SK-N-MC (cell line): Measurements from ENCODE around the gene ANO6.

ENCODE experiments used
- DNase-seq: peaks from one replicate; pipeline ENCODE4 v3.0.0-alpha.2; 2011; ENCODE audit warnings: low read depth, low spot score
- H3K27ac ChIP-seq: fragments of 200-600 bp; sonication (generic); 2 replicates; pipeline ENCODE4 v1.5.1; 2016; ENCODE audit warnings: mixed run types
- H3K36me3 ChIP-seq: fragments of 200-600 bp; sonication (generic); 2 replicates; pipeline ENCODE4 v1.6.1; 2017; ENCODE audit warnings: antibody characterized with exemption, low read length, mixed read lengths; ENCODE audit not compliant: insufficient read depth
- H3K4me3 ChIP-seq: fragments of 200-600 bp; sonication (generic); 2 replicates; pipeline ENCODE4 v1.5.1; 2016
- H3K9ac ChIP-seq: fragments of 200-600 bp; sonication (generic); 2 replicates; pipeline ENCODE4 v1.8.0; 2017; ENCODE audit warnings: mixed run types, mixed read lengths; ENCODE audit not compliant: insufficient read length
- H3K9me3 ChIP-seq: fragments of 200-600 bp; sonication (generic); 2 replicates; pipeline ENCODE4 v1.6.1; 2017; ENCODE audit warnings: low read depth, mild to moderate bottlenecking, antibody characterized with exemption, low read length, moderate library complexity, mixed read lengths
- EZH2 ChIP-seq: fragments of 200-600 bp; sonication (generic); IDR thresholded peaks from one replicate; pipeline ENCODE4 v1.6.1; 2017; ENCODE audit warnings: antibody characterized with exemption
- FOXP2 ChIP-seq: optimal IDR thresholded peaks from 2 replicates; pipeline ENCODE3; 2011; ENCODE audit warnings: mild to moderate bottlenecking, moderate library complexity; ENCODE audit not compliant: insufficient read depth; ENCODE audit errors: extremely low read length, control extremely low read depth
- POLR2AphosphoS5 ChIP-seq: IDR thresholded peaks from 2 replicates; pipeline ENCODE4 v1.6.1; 2012; ENCODE audit warnings: mild to moderate bottlenecking, low read depth, low read length, borderline replicate concordance

The ANO6 gene

GRCh38 chr12:45278447-45278846 lies 62.6 kb downstream of the ANO6 start:
- TF ChIP-seq FOXP2: no peak
- no peak for TF ChIP-seq EZH2
- TF ChIP-seq POLR2AphosphoS5: no peak
- H3K4me3 ChIP-seq: no peak overlapping the region
- H3K36me3 ChIP-seq: peaks cover 7% of the 10 kb centered on the region; the same call in 1 of the 2 replicates
- no peaks in the 10 kb centered on the region for H3K9me3 ChIP-seq
- no peak overlapping the region for H3K27ac ChIP-seq
- H3K9ac ChIP-seq: no peak overlapping the region
- no peak for DNase-seq

- no peak overlapping the region for H3K4me3 ChIP-seq
- DNase-seq: no peak
- H3K27ac ChIP-seq: no peak overlapping the region
- H3K36me3 ChIP-seq: peaks cover 7% of the 10 kb centered on the region; the same call in 1 of the 2 replicates
- H3K9me3 ChIP-seq: no peaks in the 10 kb centered on the region
- no peak overlapping the region for H3K9ac ChIP-seq
- TF ChIP-seq EZH2 (no peak), FOXP2 (no peak), POLR2AphosphoS5 (no peak)
Observed at GRCh38 chr12:45279931-45280830, 64.3 kb downstream of the ANO6 start.

DNA sequence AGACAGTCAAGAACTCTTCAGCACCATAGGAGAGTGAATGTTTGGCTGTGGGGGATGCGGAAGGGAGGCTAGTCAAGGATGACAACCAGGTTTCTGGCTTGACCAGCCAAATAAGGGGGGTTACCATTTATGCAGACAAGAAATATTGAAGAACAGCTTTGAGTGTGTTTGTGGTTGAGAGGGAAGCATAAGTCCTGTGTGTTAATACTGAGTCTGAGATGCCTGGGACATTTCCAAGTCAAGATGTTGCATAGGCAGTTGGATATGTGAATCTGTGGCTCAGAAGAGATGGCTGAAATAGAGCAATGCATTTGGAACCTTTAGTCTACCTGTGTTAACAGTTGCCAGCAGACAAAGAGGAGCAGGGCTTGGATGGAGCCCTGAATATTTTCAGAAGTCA lies 66.1 kb downstream of the ANO6 start:
- DNase-seq: no peak
- Histone ChIP-seq H3K9ac (no peak overlapping the region), H3K9me3 (no peaks in the 10 kb centered on the region), H3K4me3 (no peak overlapping the region), H3K27ac (no peak overlapping the region), H3K36me3 (peaks cover 7% of the 10 kb centered on the region; the same call in 1 of the 2 replicates)
- TF ChIP-seq FOXP2 (no peak), POLR2AphosphoS5 (no peak), EZH2 (no peak)

- Histone ChIP-seq H3K4me3 (no peak overlapping the region), H3K27ac (no peak overlapping the region), H3K9me3 (no peaks in the 10 kb centered on the region), H3K9ac (no peak overlapping the region), H3K36me3 (peaks cover 7% of the 10 kb centered on the region; the same call in 1 of the 2 replicates)
- DNase-seq: no peak
- TF ChIP-seq POLR2AphosphoS5 (no peak), FOXP2 (no peak)
Observed at GRCh38 chr12:45282411-45282810, 66.5 kb downstream of the ANO6 start.

- Histone ChIP-seq H3K9me3 (no peaks in the 10 kb centered on the region), H3K4me3 (no peak overlapping the region), H3K27ac (no peak overlapping the region), H3K9ac (no peak overlapping the region), H3K36me3 (peaks cover 7% of the 10 kb centered on the region; the same call in 1 of the 2 replicates)
- TF ChIP-seq EZH2 (no peak), POLR2AphosphoS5 (no peak), FOXP2 (no peak)
- DNase-seq: no peak
Observed at GRCh38 chr12:45284096-45284901, 68.4 kb downstream of the ANO6 start.

DNA sequence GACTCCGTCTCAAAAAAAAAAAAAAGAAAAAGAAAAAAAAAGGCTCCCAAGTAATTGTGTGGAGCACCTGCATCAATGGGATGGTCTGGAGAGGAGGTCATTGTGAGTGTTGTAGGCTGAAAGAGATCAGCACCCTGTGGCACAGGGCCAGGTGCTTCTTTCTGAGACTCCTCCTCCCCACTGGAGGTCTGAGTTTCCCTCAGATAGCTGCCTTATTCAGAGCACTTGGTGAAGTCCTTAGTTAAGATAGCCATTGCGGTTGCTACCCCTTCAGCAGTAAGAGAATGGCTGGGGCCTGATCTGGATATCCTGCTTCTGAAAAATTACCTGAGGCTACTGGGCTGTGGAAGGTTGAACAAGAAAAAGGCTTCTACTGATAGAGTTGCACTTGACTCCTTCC lies 69.8 kb downstream of the ANO6 start:
- H3K36me3 ChIP-seq: peaks cover 4% of the 10 kb centered on the region; the same call in 1 of the 2 replicates
- DNase-seq: no peak
- no peak overlapping the region for H3K9ac ChIP-seq
- no peaks in the 10 kb centered on the region for H3K9me3 ChIP-seq
- TF ChIP-seq POLR2AphosphoS5: no peak
- TF ChIP-seq FOXP2: no peak
- no peak for TF ChIP-seq EZH2
- H3K27ac ChIP-seq: no peak overlapping the region
- no peak overlapping the region for H3K4me3 ChIP-seq

- no peak overlapping the region for H3K4me3 ChIP-seq
- TF ChIP-seq FOXP2: no peak
- TF ChIP-seq POLR2AphosphoS5: no peak
- no peak for TF ChIP-seq EZH2
- H3K36me3 ChIP-seq: no peaks in the 10 kb centered on the region; the same call in 1 of the 2 replicates
- H3K9ac ChIP-seq: no peak overlapping the region
- H3K9me3 ChIP-seq: no peaks in the 10 kb centered on the region
- H3K27ac ChIP-seq: peak overlapping the region; percentile 33; the same call in 1 of the 2 replicates
- DNase-seq: no peak
Observed at GRCh38 chr12:45286621-45287020, 70.7 kb downstream of the ANO6 start.
